T-helper 1 cell (primary cell): ENCODE measurements around the gene BRD2.
A peak's percentile ranks its signal among the peaks of the same experiment; 100 is the strongest.

Source experiments
- DNase-seq, 5 donors: peaks; one replicate each; pipeline ENCODE4 v3.0.0-alpha.2; 2012 to 2020

Gene BRD2

GRCh38 chr6:32949113-32949512, 19.3 kb upstream of the BRD2 start:
- no peak for DNase-seq

GRCh38 chr6:32950010-32950409, 18.4 kb upstream of the BRD2 start:
- no peak for DNase-seq

- DNase-seq, result no peak
These were observed 17.9 kb upstream of the BRD2 start for GRCh38 chr6:32950449-32950848.

- peak in 4 of 5 donors; percentile 52 to 92 (median 70) for DNase-seq
These were observed 15.3 kb upstream of the BRD2 start, which contains the start of gene HLA-DMA for GRCh38 chr6:32952817-32953739. Gene HLA-DMA, minus strand, starts transcription at chr6:32953097. Its CDS starts 61 bp downstream, at chr6:32953036.

GRCh38 chr6:32953775-32954174, 14.6 kb upstream of the BRD2 start:
- DNase-seq, result no peak

- no peak for DNase-seq
These were observed 14.1 kb upstream of the BRD2 start for GRCh38 chr6:32954267-32954666.

GRCh38 chr6:32954986-32955802, 13.2 kb upstream of the BRD2 start:
- peak in 1 of 5 donors; percentile 60 for DNase-seq

GRCh38 chr6:32956176-32956575, 12.2 kb upstream of the BRD2 start:
- DNase-seq, result no peak

GRCh38 chr6:32960563-32960962, 7.8 kb upstream of the BRD2 start:
- no peak for DNase-seq

GRCh38 chr6:32962213-32962826, 6.1 kb upstream of the BRD2 start:
- no peak for DNase-seq

- DNase-seq, result no peak
These were observed 4.5 kb upstream of the BRD2 start for GRCh38 chr6:32963866-32964265.

- no peak for DNase-seq
These were observed 3.6 kb upstream of the BRD2 start for GRCh38 chr6:32964776-32965175.

- DNase-seq, result peak in 1 of 5 donors; percentile 29
These were observed 973 bp upstream of the BRD2 start for GRCh38 chr6:32967151-32968091.

- peak in 4 of 5 donors; percentile 27 to 75 (median 56) for DNase-seq
These were observed 682 bp downstream of the BRD2 start for GRCh38 chr6:32968867-32969684.

- DNase-seq, result peak; percentile 26 to 78 (median 47)
These were observed 1.5 kb downstream of the BRD2 start for GRCh38 chr6:32969685-32970412.

GRCh38 chr6:32970413-32971241, 2.2 kb downstream of the BRD2 start:
- peak; percentile 39 to 88 (median 59) for DNase-seq

- DNase-seq, result no peak
These were observed 2.8 kb downstream of the BRD2 start for GRCh38 chr6:32971242-32971580.

GRCh38 chr6:32971581-32972352, 3.4 kb downstream of the BRD2 start:
- DNase-seq, result peak; percentile 99 to 100 (median 99)
